ENCODE results near the gene NHSL2.

Gene NHSL2

GRCh38 chrX:72030431-72030830 is 119.8 kb downstream of the NHSL2 start:
- Histone ChIP-seq H3K4me1 (ENCODE audit: insufficient read depth, insufficient read length) (peaks cover 2% of the 10 kb centered on the region), H3K9ac (ENCODE audit: insufficient read length, low read depth) (no peak overlapping the region), H3K9me3 (ENCODE audit: insufficient read depth, low read length) (no peaks in the 10 kb centered on the region), H3K4me3 (ENCODE audit: insufficient read length, low read depth) (no peak overlapping the region), H3K36me3 (ENCODE audit: insufficient read depth, insufficient read length, low read length) (peaks cover 12% of the 10 kb centered on the region), H3K27me3 (ENCODE audit: insufficient read depth, insufficient read length) (no peaks in the 10 kb centered on the region)
- TF ChIP-seq ZNF274 (IDR thresholded peaks at IDR 0.05; ENCODE audit: low read depth, low read length) = no peak
- no peak for TF ChIP-seq YY1 (IDR thresholded peaks at IDR 0.05; ENCODE audit: insufficient read depth, insufficient read length)
- no peak for TF ChIP-seq SUZ12 (IDR thresholded peaks at IDR 0.05; ENCODE audit: extremely low read depth, insufficient read depth, insufficient read length)
- no peak for DNase-seq (ENCODE audit: low read depth, low spot score)

- H3K9me3 ChIP-seq (ENCODE audit: insufficient read depth, low read length) = peaks cover 4% of the 10 kb centered on the region; the same call in 1 of the 2 replicates
- TF ChIP-seq ZNF274 (IDR thresholded peaks at IDR 0.05; ENCODE audit: low read depth, low read length) = no peak
- TF ChIP-seq SUZ12 (IDR thresholded peaks at IDR 0.05; ENCODE audit: extremely low read depth, insufficient read depth, insufficient read length) = no peak
- TF ChIP-seq YY1 (IDR thresholded peaks at IDR 0.05; ENCODE audit: insufficient read depth, insufficient read length) = no peak
- no peak for DNase-seq (ENCODE audit: low read depth, low spot score)
Observed at GRCh38 chrX:72031118-72031517, 120.5 kb downstream of the NHSL2 start.

GRCh38 chrX:72031634-72032033 is 121.0 kb downstream of the NHSL2 start:
- Histone ChIP-seq H3K4me1 (ENCODE audit: insufficient read depth, insufficient read length) (peaks cover 2% of the 10 kb centered on the region), H3K36me3 (ENCODE audit: insufficient read depth, insufficient read length, low read length) (peaks cover 11% of the 10 kb centered on the region), H3K27me3 (ENCODE audit: insufficient read depth, insufficient read length) (no peaks in the 10 kb centered on the region), H3K4me3 (ENCODE audit: insufficient read length, low read depth) (no peak overlapping the region), H3K9me3 (ENCODE audit: insufficient read depth, low read length) (peaks cover 4% of the 10 kb centered on the region; the same call in 1 of the 2 replicates), H3K9ac (ENCODE audit: insufficient read length, low read depth) (no peak overlapping the region)
- TF ChIP-seq SUZ12 (IDR thresholded peaks at IDR 0.05; ENCODE audit: extremely low read depth, insufficient read depth, insufficient read length) (no peak), ZNF274 (IDR thresholded peaks at IDR 0.05; ENCODE audit: low read depth, low read length) (no peak), YY1 (IDR thresholded peaks at IDR 0.05; ENCODE audit: insufficient read depth, insufficient read length) (no peak)
- no peak for DNase-seq (ENCODE audit: low read depth, low spot score)

More at GRCh38 chrX:72031118-72031517, 120.5 kb downstream of the NHSL2 start:
- H3K36me3 ChIP-seq (ENCODE audit: insufficient read depth, insufficient read length, low read length) = peaks cover 14% of the 10 kb centered on the region
- no peak overlapping the region for H3K9ac ChIP-seq (ENCODE audit: insufficient read length, low read depth)
- H3K27me3 ChIP-seq (ENCODE audit: insufficient read depth, insufficient read length) = no peaks in the 10 kb centered on the region
- H3K4me3 ChIP-seq (ENCODE audit: insufficient read length, low read depth) = no peak overlapping the region
- peaks cover 2% of the 10 kb centered on the region for H3K4me1 ChIP-seq (ENCODE audit: insufficient read depth, insufficient read length)

GRCh38 chrX:72037601-72038000 is 127.0 kb downstream of the NHSL2 start:
- TF ChIP-seq YY1 (IDR thresholded peaks at IDR 0.05; ENCODE audit: insufficient read depth, insufficient read length) = no peak
- no peak for TF ChIP-seq ZNF274 (IDR thresholded peaks at IDR 0.05; ENCODE audit: low read depth, low read length)
- no peak for TF ChIP-seq SUZ12 (IDR thresholded peaks at IDR 0.05; ENCODE audit: extremely low read depth, insufficient read depth, insufficient read length)
- H3K36me3 ChIP-seq (ENCODE audit: insufficient read depth, insufficient read length, low read length) = peaks cover 10% of the 10 kb centered on the region

GRCh38 chrX:72038016-72038415 is 127.4 kb downstream of the NHSL2 start:
- H3K9ac ChIP-seq (ENCODE audit: insufficient read length, low read depth) = no peak overlapping the region
- H3K9me3 ChIP-seq (ENCODE audit: insufficient read depth, low read length) = peaks cover 4% of the 10 kb centered on the region; the same call in 1 of the 2 replicates
- H3K36me3 ChIP-seq (ENCODE audit: insufficient read depth, insufficient read length, low read length) = peaks cover 10% of the 10 kb centered on the region
- no peaks in the 10 kb centered on the region for H3K4me1 ChIP-seq (ENCODE audit: insufficient read depth, insufficient read length)
- DNase-seq (ENCODE audit: low read depth, low spot score) = no peak
- no peak overlapping the region for H3K4me3 ChIP-seq (ENCODE audit: insufficient read length, low read depth)
- no peaks in the 10 kb centered on the region for H3K27me3 ChIP-seq (ENCODE audit: insufficient read depth, insufficient read length)
- TF ChIP-seq SUZ12 (IDR thresholded peaks at IDR 0.05; ENCODE audit: extremely low read depth, insufficient read depth, insufficient read length) = no peak
- no peak for TF ChIP-seq YY1 (IDR thresholded peaks at IDR 0.05; ENCODE audit: insufficient read depth, insufficient read length)
- no peak for TF ChIP-seq ZNF274 (IDR thresholded peaks at IDR 0.05; ENCODE audit: low read depth, low read length)

More at GRCh38 chrX:72037601-72038000, 127.0 kb downstream of the NHSL2 start:
- Histone ChIP-seq H3K4me3 (ENCODE audit: insufficient read length, low read depth) (no peak overlapping the region), H3K9me3 (ENCODE audit: insufficient read depth, low read length) (peaks cover 4% of the 10 kb centered on the region; the same call in 1 of the 2 replicates), H3K4me1 (ENCODE audit: insufficient read depth, insufficient read length) (no peaks in the 10 kb centered on the region), H3K9ac (ENCODE audit: insufficient read length, low read depth) (no peak overlapping the region), H3K27me3 (ENCODE audit: insufficient read depth, insufficient read length) (no peaks in the 10 kb centered on the region)
- DNase-seq (ENCODE audit: low read depth, low spot score) = no peak

- H3K9me3 ChIP-seq (ENCODE audit: insufficient read depth, low read length) = peaks cover 4% of the 10 kb centered on the region; the same call in 1 of the 2 replicates
- no peak for DNase-seq (ENCODE audit: low read depth, low spot score)
- no peak for TF ChIP-seq SUZ12 (IDR thresholded peaks at IDR 0.05; ENCODE audit: extremely low read depth, insufficient read depth, insufficient read length)
- TF ChIP-seq YY1 (IDR thresholded peaks at IDR 0.05; ENCODE audit: insufficient read depth, insufficient read length) = no peak
- TF ChIP-seq ZNF274 (IDR thresholded peaks at IDR 0.05; ENCODE audit: low read depth, low read length) = no peak
- H3K4me3 ChIP-seq (ENCODE audit: insufficient read length, low read depth) = no peak overlapping the region
- peaks cover 13% of the 10 kb centered on the region for H3K36me3 ChIP-seq (ENCODE audit: insufficient read depth, insufficient read length, low read length)
- H3K9ac ChIP-seq (ENCODE audit: insufficient read length, low read depth) = no peak overlapping the region
- no peaks in the 10 kb centered on the region for H3K27me3 ChIP-seq (ENCODE audit: insufficient read depth, insufficient read length)
- no peaks in the 10 kb centered on the region for H3K4me1 ChIP-seq (ENCODE audit: insufficient read depth, insufficient read length)
Observed at GRCh38 chrX:72038868-72039267, 128.2 kb downstream of the NHSL2 start.

- no peak overlapping the region for H3K4me3 ChIP-seq (ENCODE audit: insufficient read length, low read depth)
- H3K27me3 ChIP-seq (ENCODE audit: insufficient read depth, insufficient read length) = no peaks in the 10 kb centered on the region
- H3K36me3 ChIP-seq (ENCODE audit: insufficient read depth, insufficient read length, low read length) = peaks cover 13% of the 10 kb centered on the region
- H3K9me3 ChIP-seq (ENCODE audit: insufficient read depth, low read length) = peaks cover 4% of the 10 kb centered on the region; the same call in 1 of the 2 replicates
- peaks cover 3% of the 10 kb centered on the region for H3K4me1 ChIP-seq (ENCODE audit: insufficient read depth, insufficient read length)
- H3K9ac ChIP-seq (ENCODE audit: insufficient read length, low read depth) = no peak overlapping the region
- no peak for DNase-seq (ENCODE audit: low read depth, low spot score)
- no peak for TF ChIP-seq ZNF274 (IDR thresholded peaks at IDR 0.05; ENCODE audit: low read depth, low read length)
- TF ChIP-seq SUZ12 (IDR thresholded peaks at IDR 0.05; ENCODE audit: extremely low read depth, insufficient read depth, insufficient read length) = no peak
- TF ChIP-seq YY1 (IDR thresholded peaks at IDR 0.05; ENCODE audit: insufficient read depth, insufficient read length) = no peak
Observed at GRCh38 chrX:72040506-72040905, 129.9 kb downstream of the NHSL2 start.

Data from NT2/D1 (cell line).